GM21619 (cell line): ENCODE data around the gene PROSER3.
"Not testable (repeated sequence)": the region's sequence is repeated elsewhere in the genome, so short reads cannot be mapped to it uniquely, and the experiment has no call there.

ENCODE experiments used
- ATAC-seq: cut with Tn5 transposase; IDR thresholded peaks from one replicate; pipeline ENCODE4 v1.9.1; 2021; ENCODE audit not compliant: unreplicated experiment

PROSER3 gene

DNA sequence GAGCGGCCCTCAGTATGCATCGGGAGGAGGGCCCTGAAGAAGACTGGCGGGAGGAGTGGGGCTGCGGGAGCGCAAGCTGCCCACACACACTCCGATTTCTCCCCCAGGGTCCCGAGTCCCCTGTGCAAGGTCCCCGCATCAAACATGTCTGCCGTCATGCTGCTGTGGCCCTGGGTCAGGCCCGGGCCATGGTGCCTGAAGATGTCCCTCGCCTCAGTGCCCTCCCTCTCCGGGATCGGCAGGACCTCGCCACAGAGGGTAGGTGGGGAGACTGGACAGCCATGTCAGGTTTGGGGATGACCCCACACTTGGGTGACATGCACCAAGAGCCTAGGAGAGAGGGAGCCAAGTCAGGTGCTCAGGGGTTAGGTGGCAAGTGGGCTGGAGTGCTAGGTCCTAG lies 35.5 kb upstream of the PROSER3 start:
- ATAC-seq, result no peak

DNA sequence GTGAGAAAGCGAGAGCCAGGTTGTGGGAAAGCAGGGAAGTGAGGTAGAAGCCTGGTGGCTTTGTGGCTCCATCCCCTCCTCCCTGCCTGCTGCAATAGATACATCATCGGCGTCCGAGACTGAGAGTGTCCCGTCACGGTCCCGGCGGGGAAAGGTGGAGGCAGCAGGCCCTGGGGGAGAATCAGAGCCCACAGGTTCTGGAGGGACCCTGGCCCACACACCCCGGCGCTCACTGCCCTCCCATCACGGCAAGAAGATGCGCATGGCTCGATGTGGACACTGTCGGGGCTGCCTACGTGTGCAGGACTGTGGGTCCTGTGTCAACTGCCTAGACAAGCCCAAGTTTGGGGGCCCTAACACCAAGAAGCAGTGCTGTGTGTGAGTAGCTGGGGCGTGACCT lies 35.1 kb upstream of the PROSER3 start:
- ATAC-seq, result no peak

DNA sequence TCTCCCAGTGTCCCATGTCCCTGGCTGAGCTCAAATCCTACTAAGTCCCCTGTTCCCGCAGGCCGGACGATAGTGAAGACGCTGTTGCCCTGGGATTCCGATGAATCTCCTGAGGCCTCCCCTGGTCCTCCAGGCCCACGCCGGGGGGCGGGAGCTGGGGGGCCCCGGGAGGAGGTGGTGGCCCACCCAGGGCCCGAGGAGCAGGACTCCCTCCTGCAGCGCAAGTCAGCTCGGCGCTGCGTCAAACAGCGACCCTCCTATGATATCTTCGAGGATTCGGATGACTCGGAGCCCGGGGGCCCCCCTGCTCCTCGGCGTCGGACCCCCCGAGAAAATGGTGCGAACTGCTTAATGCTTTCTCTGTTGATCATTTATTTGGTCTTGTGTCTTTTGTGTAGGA lies 34.3 kb upstream of the PROSER3 start:
- ATAC-seq, result no peak

DNA sequence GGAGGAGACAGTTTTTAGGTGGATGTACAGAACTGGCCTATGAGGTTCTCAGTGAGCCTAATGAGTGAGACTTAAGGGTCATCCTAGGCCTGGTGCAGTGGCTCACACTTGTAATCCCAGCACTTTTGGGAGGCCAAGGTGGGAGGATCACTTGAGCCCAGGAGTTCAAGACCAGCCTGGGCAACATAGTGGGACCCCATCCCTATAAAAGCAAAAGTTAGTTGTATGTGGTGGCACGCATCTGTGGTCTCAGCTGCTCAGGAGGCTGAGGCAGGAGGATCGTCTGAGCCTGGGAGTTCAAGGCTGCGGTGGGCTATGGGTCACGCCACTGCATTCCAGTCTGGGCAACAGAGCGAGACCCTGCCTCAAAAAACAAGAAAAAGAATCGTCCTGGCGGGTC lies 33.8 kb upstream of the PROSER3 start:
- not testable (repeated sequence) for ATAC-seq

DNA sequence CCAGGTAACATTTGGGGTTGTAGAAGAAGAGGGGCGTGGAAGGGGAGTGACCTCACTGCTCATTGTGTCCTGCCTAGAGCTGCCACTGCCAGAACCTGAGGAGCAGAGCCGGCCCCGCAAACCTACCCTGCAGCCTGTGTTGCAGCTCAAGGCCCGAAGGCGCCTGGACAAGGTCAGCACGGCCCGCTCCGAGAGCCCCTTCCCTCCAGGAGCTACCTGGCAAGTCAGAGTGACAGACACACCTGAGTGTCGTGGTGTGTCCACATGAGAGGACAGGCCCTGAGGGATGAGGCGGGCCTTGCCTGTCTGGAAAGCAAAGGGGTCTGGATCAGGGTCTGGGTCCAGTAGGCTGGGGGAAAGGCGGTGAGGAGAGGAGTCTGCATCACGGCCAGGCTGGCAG lies 33.4 kb upstream of the PROSER3 start:
- ATAC-seq, result no peak

DNA sequence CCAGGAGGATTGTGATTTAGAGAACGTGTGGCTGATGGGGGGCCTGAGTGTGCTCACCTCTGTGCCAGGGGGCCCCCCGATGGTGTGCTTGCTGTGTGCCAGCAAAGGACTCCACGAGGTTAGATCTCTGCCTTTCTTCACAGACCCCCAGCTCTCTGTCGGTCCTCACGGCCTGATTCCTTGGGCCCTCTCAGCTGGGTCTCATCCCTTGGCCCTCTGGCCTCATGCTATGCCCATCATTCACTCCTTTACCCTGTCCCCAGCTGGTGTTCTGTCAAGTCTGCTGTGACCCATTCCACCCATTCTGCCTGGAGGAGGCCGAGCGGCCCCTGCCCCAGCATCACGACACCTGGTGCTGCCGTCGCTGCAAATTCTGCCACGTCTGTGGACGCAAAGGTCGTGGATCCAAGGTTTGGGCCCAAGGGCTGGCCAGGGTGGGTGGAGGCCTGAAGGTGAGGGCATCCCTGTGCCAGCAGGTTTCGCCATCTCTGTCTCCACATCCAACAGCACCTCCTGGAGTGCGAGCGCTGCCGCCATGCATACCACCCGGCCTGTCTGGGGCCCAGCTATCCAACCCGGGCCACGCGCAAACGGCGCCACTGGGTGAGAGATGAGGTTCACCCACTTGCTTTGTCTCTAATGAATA lies 32.6 kb upstream of the PROSER3 start:
- ATAC-seq, result no peak

DNA sequence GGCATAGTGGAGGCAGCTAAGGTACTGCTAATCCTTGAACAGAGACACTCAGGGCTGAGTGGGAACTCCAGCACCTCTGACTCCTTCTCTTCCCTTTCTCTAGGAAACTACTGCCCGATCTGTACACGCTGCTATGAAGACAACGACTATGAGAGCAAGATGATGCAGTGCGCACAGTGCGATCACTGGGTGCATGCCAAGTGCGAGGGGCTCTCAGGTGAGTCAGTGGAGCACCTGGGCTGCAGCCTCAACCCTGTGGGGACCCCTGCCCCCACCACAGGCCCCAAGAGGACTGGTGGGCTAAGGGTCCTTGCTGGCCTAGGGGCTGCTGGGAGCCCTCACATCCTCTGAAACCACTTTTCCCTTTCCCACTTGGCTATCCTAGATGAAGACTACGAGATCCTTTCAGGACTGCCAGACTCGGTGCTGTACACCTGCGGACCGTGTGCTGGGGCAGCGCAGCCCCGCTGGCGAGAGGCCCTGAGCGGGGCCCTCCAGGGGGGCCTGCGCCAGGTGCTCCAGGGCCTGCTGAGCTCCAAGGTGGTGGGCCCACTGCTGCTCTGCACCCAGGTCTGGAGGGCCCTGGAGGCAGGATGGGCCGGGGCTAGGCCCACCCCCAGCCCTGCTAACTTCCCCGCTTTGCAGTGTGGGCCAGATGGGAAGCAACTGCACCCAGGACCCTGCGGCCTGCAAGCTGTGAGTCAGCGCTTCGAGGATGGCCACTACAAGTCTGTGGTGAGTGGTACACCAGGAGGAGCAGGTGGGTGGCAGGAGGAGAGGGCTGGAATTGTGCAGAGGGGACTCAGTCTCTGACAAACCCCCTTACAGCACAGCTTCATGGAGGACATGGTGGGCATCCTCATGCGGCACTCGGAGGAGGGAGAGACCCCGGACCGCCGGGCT lies 30.7 kb upstream of the PROSER3 start:
- ATAC-seq, result no peak

DNA sequence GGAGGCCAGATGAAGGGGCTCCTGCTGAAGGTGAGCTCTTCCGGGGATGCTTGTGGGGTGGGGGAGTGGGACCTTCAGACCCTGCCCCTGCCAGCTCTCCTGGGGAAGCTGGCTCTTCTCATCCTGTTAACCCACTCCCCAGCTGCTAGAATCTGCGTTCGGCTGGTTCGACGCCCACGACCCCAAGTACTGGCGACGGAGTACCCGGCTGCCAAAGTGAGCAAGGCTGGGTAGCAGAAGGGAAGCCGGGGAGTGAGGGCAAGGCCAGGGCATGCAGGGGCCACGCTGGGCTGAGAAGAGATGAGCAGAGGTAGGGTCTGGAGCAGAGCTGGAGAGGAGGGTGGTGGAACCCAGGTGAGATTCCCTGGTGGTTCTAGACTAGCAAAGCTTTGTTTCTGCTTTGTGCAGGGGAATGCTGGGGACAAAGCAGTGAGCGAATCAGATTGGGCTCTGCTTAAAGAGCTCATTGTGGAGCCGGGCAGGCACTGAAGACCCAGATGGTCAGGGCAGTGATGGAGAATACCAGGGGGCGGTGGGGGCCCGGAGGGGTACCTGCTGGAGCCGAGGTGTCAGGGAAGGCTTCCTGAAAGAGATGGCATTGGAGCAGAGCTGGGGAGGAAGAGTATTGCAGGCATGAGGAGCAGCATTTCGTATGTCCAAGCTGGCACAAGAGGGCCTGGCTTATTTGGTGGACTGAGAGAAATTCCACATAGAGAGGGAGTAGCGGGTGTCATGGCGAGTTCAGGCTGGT lies 29.8 kb upstream of the PROSER3 start:
- no peak for ATAC-seq

DNA sequence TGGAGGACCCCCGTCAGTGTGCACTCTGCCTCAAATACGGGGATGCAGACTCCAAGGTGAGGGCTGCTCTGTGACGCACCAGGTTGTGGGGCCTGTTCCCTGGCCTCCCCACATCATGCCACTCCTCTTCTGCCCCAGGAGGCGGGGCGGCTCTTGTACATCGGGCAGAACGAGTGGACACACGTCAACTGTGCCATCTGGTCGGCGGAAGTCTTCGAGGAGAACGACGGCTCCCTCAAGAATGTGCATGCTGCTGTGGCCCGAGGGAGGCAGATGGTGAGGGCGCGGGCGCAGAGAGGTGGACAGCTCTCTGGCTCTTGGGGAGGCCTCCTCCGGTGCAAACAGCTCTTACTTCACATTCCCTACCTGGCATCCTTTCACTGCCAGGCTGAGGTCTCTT lies 29.0 kb upstream of the PROSER3 start:
- no peak for ATAC-seq

DNA sequence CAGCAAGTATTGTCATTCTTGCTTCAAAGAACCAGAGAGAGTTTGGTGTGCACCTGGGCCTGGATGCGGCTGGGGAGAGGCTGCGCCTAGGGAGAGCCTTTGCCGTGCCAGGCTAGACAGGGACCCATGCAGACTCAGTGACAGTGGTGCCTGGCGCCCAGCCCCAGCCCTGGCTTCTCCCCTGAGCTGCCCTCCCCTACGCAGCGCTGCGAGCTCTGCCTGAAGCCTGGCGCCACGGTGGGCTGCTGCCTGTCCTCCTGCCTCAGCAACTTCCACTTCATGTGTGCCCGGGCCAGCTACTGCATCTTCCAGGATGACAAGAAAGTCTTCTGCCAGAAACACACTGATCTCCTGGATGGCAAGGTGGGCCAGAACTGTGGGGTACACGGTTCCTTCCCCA lies 28.2 kb upstream of the PROSER3 start:
- no peak for ATAC-seq

DNA sequence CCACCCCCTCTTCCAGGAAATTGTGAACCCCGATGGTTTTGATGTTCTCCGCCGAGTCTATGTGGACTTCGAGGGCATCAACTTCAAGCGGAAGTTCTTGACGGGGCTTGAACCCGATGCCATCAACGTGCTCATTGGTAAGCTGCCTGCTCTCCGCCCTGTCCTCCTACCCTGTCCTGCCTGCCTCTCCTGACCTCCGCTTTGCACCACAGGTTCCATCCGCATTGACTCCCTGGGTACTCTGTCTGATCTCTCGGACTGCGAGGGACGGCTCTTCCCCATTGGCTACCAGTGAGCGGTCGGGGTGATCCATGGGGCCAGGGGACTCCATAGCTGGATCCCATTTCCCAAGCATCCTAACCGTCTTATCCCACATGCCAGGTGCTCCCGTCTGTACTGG lies 27.6 kb upstream of the PROSER3 start:
- ATAC-seq, result no peak

DNA sequence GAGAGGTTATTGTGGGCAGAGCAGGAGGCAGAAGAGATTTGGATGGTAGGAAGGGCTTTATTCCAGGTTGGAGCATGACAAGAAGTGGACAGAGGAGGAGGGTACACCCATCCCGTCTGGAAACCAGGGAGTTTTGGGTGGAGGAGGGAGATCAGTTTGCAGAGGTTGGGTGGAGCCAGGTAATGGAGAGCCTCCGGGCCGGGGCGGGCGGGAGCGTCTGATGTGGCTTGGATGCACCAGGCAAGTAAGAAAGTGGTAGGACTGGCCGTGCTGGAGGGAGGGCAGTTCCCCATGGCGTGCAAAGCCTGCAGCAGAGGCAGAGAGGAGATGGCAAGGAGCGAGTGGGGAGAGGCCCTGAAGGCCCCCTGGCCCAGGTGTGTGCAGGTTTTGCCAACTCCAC lies 26.6 kb upstream of the PROSER3 start:
- no peak for ATAC-seq

DNA sequence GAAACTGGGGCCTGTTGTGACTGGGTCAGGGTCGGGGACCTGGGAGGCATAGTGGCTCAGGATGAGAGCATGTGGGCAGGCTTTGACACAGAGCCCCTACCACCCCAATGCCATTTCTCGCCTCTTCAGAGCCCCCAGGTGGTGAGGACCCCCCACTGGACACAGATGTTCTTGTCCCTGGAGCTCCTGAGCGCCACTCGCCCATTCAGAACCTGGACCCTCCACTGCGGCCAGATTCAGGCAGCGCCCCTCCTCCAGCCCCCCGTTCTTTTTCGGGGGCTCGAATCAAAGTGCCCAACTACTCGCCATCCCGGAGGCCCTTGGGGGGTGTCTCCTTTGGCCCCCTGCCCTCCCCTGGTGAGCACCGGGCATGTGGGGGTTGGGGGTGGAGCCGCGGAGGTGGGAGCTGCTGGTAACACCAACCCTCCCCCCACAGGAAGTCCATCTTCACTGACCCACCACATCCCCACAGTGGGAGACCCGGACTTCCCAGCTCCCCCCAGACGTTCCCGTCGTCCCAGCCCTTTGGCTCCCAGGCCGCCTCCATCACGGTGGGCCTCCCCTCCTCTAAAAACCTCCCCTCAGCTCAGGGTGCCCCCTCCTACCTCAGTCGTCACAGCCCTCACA lies 26.1 kb upstream of the PROSER3 start:
- ATAC-seq, result no peak

DNA sequence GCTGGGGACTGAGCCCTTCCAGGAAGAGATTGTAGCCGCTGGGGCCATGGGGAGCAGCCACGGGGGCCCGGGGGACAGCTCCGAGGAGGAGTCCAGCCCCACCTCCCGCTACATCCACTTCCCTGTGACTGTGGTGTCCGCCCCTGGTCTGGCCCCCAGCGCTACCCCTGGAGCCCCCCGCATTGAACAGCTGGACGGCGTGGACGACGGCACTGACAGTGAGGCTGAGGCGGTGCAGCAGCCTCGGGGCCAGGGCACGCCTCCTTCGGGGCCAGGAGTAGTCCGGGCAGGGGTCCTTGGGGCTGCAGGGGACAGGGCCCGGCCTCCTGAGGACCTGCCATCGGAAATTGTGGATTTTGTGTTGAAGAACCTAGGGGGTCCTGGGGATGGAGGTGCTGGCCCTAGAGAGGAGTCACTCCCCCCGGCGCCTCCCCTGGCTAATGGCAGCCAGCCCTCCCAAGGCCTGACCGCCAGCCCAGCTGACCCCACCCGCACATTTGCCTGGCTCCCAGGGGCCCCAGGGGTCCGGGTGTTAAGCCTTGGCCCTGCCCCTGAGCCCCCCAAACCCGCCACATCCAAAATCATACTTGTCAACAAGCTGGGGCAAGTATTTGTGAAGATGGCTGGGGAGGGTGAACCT lies 25.3 kb upstream of the PROSER3 start:
- ATAC-seq, result no peak

DNA sequence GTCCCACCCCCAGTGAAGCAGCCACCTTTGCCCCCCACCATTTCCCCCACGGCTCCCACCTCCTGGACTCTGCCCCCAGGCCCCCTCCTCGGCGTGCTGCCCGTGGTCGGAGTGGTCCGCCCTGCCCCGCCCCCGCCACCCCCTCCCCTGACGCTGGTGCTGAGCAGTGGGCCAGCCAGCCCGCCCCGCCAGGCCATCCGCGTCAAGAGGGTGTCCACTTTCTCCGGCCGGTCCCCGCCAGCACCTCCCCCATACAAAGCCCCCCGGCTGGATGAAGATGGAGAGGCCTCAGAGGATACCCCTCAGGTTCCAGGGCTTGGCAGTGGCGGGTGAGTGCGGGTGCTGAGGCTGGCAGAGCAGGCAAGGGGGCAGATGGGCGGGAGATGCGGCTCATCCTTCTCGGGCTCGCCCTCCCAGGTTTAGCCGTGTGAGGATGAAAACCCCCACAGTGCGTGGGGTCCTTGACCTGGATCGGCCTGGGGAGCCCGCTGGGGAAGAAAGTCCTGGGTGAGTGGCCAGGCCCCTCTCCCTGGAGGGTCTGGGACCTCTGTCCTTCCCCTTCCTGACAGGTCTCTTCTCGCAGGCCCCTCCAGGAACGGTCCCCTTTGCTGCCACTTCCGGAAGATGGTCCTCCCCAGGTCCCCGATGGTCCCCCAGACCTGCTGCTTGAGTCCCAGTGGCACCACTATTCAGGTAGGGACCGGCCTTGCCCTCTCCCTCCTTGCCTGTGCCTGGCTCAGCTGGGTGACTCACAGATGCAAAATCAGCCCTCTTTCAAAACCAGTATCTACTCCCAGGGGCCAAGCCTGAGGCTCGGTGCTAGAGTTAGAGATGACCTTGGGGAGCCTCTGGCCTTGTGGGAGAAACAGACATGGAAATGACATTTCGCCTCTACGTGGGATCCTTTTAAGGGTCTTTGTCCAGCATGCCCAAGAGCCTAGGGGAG lies 24.5 kb upstream of the PROSER3 start:
- ATAC-seq, result no peak

DNA sequence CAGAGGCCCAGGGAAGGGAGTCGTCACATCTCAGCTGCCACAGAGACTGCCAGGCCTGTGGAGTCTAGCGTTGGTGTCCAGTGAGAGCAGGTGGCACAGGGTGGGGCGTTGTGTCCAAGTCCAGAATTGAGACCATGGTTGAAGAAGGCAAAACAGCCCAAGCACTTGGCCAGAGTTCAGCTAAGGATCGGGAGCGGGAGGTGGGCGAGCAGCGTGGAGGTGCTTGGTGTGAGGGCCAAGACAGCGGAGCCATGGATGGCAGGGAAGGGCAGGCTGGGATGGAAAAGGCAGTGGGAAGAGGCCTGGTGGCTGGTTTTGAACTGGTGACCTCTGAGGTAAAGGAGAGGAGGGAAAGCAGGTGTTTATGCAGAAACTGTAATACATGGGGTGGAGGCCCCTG lies 23.7 kb upstream of the PROSER3 start:
- ATAC-seq, result no peak

DNA sequence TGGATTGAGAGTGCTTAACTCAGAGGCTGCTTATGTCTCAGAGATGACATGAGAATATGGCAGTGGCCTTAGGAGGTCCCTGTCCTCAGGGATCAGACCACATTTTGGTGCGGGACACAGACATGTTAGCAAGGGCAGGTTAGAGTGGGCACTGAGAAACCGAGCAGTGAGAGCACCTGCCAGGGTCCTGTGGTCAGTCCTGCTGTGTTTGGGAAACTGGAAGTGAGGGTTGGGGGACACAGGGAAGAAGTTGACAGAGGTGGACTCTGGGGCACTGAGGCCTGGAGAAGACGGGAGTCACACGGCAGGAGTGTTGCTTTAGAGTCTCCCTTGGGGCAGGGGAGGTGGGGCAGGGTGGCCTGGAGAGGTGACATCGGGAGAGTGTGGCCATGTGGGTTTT lies 23.1 kb upstream of the PROSER3 start:
- no peak for ATAC-seq

DNA sequence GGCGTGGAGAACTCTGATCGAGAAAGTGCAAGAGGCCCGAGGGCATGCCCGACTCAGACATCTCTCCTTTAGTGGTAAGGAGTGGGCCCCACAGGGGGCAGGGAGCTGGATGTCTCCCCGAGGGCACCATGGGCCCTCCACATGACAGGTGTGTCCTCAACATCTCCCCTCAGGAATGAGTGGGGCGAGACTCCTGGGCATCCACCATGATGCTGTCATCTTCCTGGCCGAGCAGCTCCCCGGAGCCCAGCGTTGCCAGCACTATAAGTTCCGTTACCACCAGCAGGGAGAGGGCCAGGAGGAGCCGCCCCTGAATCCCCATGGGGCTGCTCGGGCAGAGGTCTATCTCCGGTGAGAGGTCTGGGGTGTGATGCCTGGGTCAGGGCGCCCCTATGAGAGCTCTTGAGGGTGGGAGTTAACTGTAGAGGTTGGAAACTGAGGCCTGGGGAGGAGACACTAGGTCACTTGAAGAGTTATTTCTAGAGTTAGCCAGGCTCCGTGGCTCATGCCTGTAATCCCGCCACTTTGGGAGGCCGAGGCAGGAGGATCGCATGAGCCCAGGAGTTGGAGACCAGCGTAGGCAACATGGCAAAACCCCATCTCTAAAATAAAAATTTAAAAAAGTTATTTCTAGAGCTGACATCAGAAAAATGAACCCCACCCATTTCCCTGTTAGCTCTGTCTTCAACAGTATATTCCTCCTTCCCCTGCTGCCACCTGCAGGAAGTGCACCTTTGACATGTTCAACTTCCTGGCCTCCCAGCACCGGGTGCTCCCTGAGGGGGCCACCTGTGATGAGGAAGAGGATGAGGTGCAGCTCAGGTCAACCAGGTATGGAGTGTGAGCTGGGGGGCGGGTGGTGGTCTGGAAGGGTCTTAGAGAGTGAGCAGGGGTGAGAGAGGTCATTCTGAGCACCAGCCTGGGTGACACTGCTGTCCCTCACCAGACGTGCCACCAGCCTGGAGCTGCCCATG lies 20.8 kb upstream of the PROSER3 start:
- ATAC-seq, result no peak
